HCT116 (cell line): ENCODE results near the gene C2orf76. TPM values are rescaled to one million over a fixed set of nuclear protein-coding genes. Genes with fewer than 3 reads are reported as not detected.

Source experiments
- ATAC-seq: fragments of 200-7000 bp; cut with Tn5 transposase; 2 replicates; pipeline ENCODE4 v1.9.1; 2020; ENCODE audit warnings: mild to moderate bottlenecking, moderate library complexity
- BruUV-seq: library from RNA; stranded (reverse); fragments of 400-500 nt; replicated peaks from 2 replicates; lab custom pipeline; 2021; lab: Mats Ljungman, UMichigan
- CTCF ChIA-PET: fragments of 300-600 bp; sonication (Branson Sonifier 250); formaldehyde crosslinking; loops from one replicate; lab custom pipeline; 2021; ENCODE audit warnings: antibody characterized with exemption; lab: Charles Lee
- POLR2A ChIA-PET: fragments of 300-600, 350-600 bp; sonication (Branson Sonifier 250); formaldehyde crosslinking; loops from one replicate; lab custom pipeline; 2021; ENCODE audit warnings: antibody characterized with exemption; lab: Charles Lee
- RAD21 ChIA-PET, 2 experiments: fragments of 300-600 bp; sonication (Branson Sonifier 250); formaldehyde crosslinking; loops; one replicate each; lab custom pipeline; 2023; ENCODE audit warnings: low total read pairs in 2 of 2; ENCODE audit not compliant: uncharacterized antibody in 2 of 2, unreplicated experiment in 2 of 2, low non-redundant PET in 1 of 2; lab: Charles Lee
- DNase-seq: peaks from one replicate; pipeline ENCODE4 v3.0.0-alpha.2; 2010; ENCODE audit warnings: low read depth, low spot score
- H2AFZ ChIP-seq: fragments of 200-600 bp; shearing (Covaris generic), sonication (generic); 2 replicates; pipeline ENCODE4 v1.6.1; 2017; ENCODE audit warnings: low read depth, mixed run types, mixed read lengths, antibody characterized with exemption, low read length; ENCODE audit not compliant: poor library complexity, severe bottlenecking
- H3K27ac ChIP-seq: 2 replicates; pipeline ENCODE4 v1.5.1; 2012; ENCODE audit warnings: low read depth, low read length
- H3K27me3 ChIP-seq: fragments of 200-600 bp; sonication (generic); 2 replicates; pipeline ENCODE4 v1.6.1; 2016; ENCODE audit warnings: mixed run types, low read length, mixed read lengths; ENCODE audit not compliant: insufficient read depth
- H3K36me3 ChIP-seq, 2 experiments: fragments of 200-500 bp in 1 of 2; fragments of 200-600 bp in 1 of 2; sonication (Bioruptor generic) in 1 of 2; sonication (generic) in 1 of 2; 2 replicates each; pipeline versions ENCODE4 v1.5.1 to v1.6.1; 2014 to 2016; ENCODE audit warnings: low read length in 2 of 2, inconsistent platforms in 1 of 2, mixed read lengths in 1 of 2, mixed run types in 1 of 2; ENCODE audit not compliant: insufficient read depth in 2 of 2, control insufficient read depth in 1 of 2
- H3K4me1 ChIP-seq, 2 experiments: fragments of 200-600 bp in 1 of 2; sonication (generic) in 1 of 2; 2 replicates each; pipeline versions ENCODE4 v1.5.1 to v1.6.1; 2012 to 2017; ENCODE audit warnings: low read length in 2 of 2, inconsistent platforms in 1 of 2, mild to moderate bottlenecking in 1 of 2, mixed read lengths in 1 of 2, mixed run types in 1 of 2, moderate library complexity in 1 of 2; ENCODE audit not compliant: insufficient read depth in 2 of 2, control insufficient read depth in 1 of 2
- H3K4me2 ChIP-seq: fragments of 200-600 bp; sonication (generic); 2 replicates; pipeline ENCODE4 v1.6.1; 2017; ENCODE audit warnings: mixed run types, low read length, mixed read lengths
- H3K4me3 ChIP-seq, 2 experiments: fragments of 200-600 bp in 1 of 2; sonication (generic) in 1 of 2; replicated peaks in 1 of 2; 2 replicates each; pipeline ENCODE4 v1.5.1; 2011 to 2016; ENCODE audit warnings: low read length in 2 of 2, control low read depth in 1 of 2, low read depth in 1 of 2, mild to moderate bottlenecking in 1 of 2, mixed read lengths in 1 of 2, mixed run types in 1 of 2
- H3K79me2 ChIP-seq: fragments of 200-600 bp; sonication (generic); 2 replicates; pipeline ENCODE4 v1.6.1; 2017; ENCODE audit warnings: mild to moderate bottlenecking, mixed run types, low read length, moderate library complexity, mixed read lengths; ENCODE audit not compliant: insufficient read depth
- H3K9ac ChIP-seq: fragments of 200-600 bp; sonication (generic); 2 replicates; pipeline ENCODE4 v1.6.1; 2016; ENCODE audit warnings: low read length, mixed read lengths
- H3K9me2 ChIP-seq: fragments of 200-600 bp; sonication (generic), shearing (Covaris generic); 2 replicates; pipeline ENCODE4 v1.6.1; 2017; ENCODE audit warnings: mixed run types, mild to moderate bottlenecking, moderate library complexity; ENCODE audit not compliant: insufficient read depth
- H3K9me3 ChIP-seq, 2 experiments: fragments of 200-500 bp in 1 of 2; fragments of 200-600 bp in 1 of 2; sonication (Bioruptor generic) in 1 of 2; sonication (generic) in 1 of 2; 2 replicates each; pipeline ENCODE4 v1.6.1; 2014 to 2017; ENCODE audit warnings: low read length in 2 of 2, mixed read lengths in 2 of 2, inconsistent platforms in 1 of 2, low read depth in 1 of 2, mild to moderate bottlenecking in 1 of 2, mixed run types in 1 of 2, moderate library complexity in 1 of 2; ENCODE audit not compliant: control insufficient read depth in 1 of 2, insufficient read depth in 1 of 2
- H4K20me1 ChIP-seq: fragments of 200-600 bp; sonication (generic), shearing (Covaris generic); 2 replicates; pipeline ENCODE4 v1.6.1; 2017; ENCODE audit warnings: mixed run types, mild to moderate bottlenecking, moderate library complexity; ENCODE audit not compliant: insufficient read depth
- CBX3 ChIP-seq: IDR thresholded peaks from 2 replicates; pipeline ENCODE4 v1.6.1; 2012; ENCODE audit warnings: low read depth
- CEBPB ChIP-seq: IDR thresholded peaks from 2 replicates; pipeline ENCODE4 v1.6.1; 2012; ENCODE audit warnings: low read depth
- CTCF ChIP-seq, 3 experiments: fragments of 200-600 bp in 1 of 3; sonication (generic) in 1 of 3; IDR thresholded peaks in 2 of 3; conservative IDR thresholded peaks in 1 of 3; 2 replicates each; pipeline ENCODE4 v1.5.1; 2012 to 2017; ENCODE audit warnings: low read depth in 2 of 3, low read length in 2 of 3, antibody characterized with exemption in 1 of 3, borderline replicate concordance in 1 of 3, control low read depth in 1 of 3, mild to moderate bottlenecking in 1 of 3, mixed read lengths in 1 of 3, mixed run types in 1 of 3, moderate library complexity in 1 of 3; ENCODE audit not compliant: insufficient read depth in 1 of 3
- EGR1 ChIP-seq: IDR thresholded peaks from 2 replicates; pipeline ENCODE4 v1.6.1; 2012; ENCODE audit warnings: low read depth
- EZH2 ChIP-seq: fragments of 200-600 bp; sonication (generic); IDR thresholded peaks from 2 replicates; pipeline ENCODE4 v1.6.1; 2017; ENCODE audit warnings: antibody characterized with exemption, mixed run types
- EZH2phosphoT487 ChIP-seq: fragments of 200-600 bp; IDR thresholded peaks from 2 replicates; pipeline ENCODE4 v1.6.1; 2018; ENCODE audit warnings: antibody characterized with exemption, borderline replicate concordance
- FOSL1 ChIP-seq: IDR thresholded peaks from 2 replicates; pipeline ENCODE4 v1.6.1; 2012; ENCODE audit warnings: low read depth
- JUND ChIP-seq: IDR thresholded peaks from 2 replicates; pipeline ENCODE4 v1.6.1; 2012
- POLR2A ChIP-seq: IDR thresholded peaks from 2 replicates; pipeline ENCODE4 v1.7.0; 2011; ENCODE audit warnings: borderline replicate concordance; ENCODE audit not compliant: insufficient read depth, insufficient read length; ENCODE audit errors: extremely low read depth
- POLR2AphosphoS5 ChIP-seq: IDR thresholded peaks from 2 replicates; pipeline ENCODE4 v1.6.1; 2011; ENCODE audit warnings: mild to moderate bottlenecking, low read depth, low read length, moderate library complexity
- RAD21 ChIP-seq: IDR thresholded peaks from 2 replicates; pipeline ENCODE4 v1.6.1; 2012; ENCODE audit warnings: low read depth, mild to moderate bottlenecking
- REST ChIP-seq: IDR thresholded peaks from 2 replicates; pipeline ENCODE4 v1.6.1; 2012; ENCODE audit warnings: low read depth
- SIN3A ChIP-seq: IDR thresholded peaks from 2 replicates; pipeline ENCODE4 v1.6.1; 2012; ENCODE audit warnings: low read depth
- SP1 ChIP-seq: IDR thresholded peaks from 2 replicates; pipeline ENCODE4 v1.6.1; 2012; ENCODE audit warnings: low read depth
- SRF ChIP-seq: IDR thresholded peaks from 2 replicates; pipeline ENCODE4 v1.6.1; 2012; ENCODE audit warnings: low read depth
- ZFX ChIP-seq: fragments of 450-650 bp; IDR thresholded peaks from 2 replicates; pipeline ENCODE4 v1.6.1; 2017
- ZNF274 ChIP-seq: fragments of 200-500 bp; sonication (Bioruptor generic); IDR thresholded peaks from 2 replicates; pipeline ENCODE4 v1.6.1; 2014; ENCODE audit warnings: mild to moderate bottlenecking, low read depth, low read length, inconsistent platforms
- intact Hi-C: fragments of 100-400 bp; cut with micrococcal nuclease; formaldehyde crosslinking; loops from 2 replicates; pipeline ENCODE4 v1.10.0; 2022
- total RNA-seq: library from RNA; stranded (reverse); gene quantifications from one replicate; pipeline ENCODE4 v1.2.1, GENCODE V29; 2021; ENCODE audit not compliant: unreplicated experiment

The C2orf76 gene
- total RNA-seq, 1 experiment from 2014 or later = 10.5 TPM

- H3K36me3 ChIP-seq = peaks cover 10 to 16% of the 10 kb centered on the region in 2 experiments; a peak in 3 of 4 replicates
- no TSS peak for BruUV-seq
- H3K27ac ChIP-seq = no peak overlapping the region
- peak overlapping the region; percentile 98 for H3K4me2 ChIP-seq
- peak overlapping the region; percentile 95 to 99 for H3K4me3 ChIP-seq
- intact Hi-C loops = no loop called here
- no peaks in the 10 kb centered on the region for H3K9me2 ChIP-seq
- ChIA-PET RAD21 (no interaction called here), POLR2A (no interaction called here), CTCF (no interaction called here)
- H3K4me1 ChIP-seq = peaks cover 13 to 17% of the 10 kb centered on the region in 2 experiments
- TF ChIP-seq REST (no peak), JUND (no peak), FOSL1 (no peak), CEBPB (no peak), EZH2 (no peak), POLR2A (no peak), RAD21 (no peak), EZH2phosphoT487 (no peak), CTCF (IDR thresholded peaks at IDR 0.05 in 2 of 3, conservative IDR thresholded peaks at IDR 0.05 in 1 of 3; ENCODE audit: borderline replicate concordance in 1 of 3, insufficient read depth in 1 of 3, low read depth in 2 of 3, low read length in 2 of 3) (no peak), CBX3 (no peak), SIN3A (no peak), ZFX (no peak), ZNF274 (no peak), POLR2AphosphoS5 (no peak), EGR1 (no peak), SRF (no peak), SP1 (no peak)
- DNase-seq (no peak), ATAC-seq (no peak)
- peaks cover 38% of the 10 kb centered on the region for H3K79me2 ChIP-seq
- H2AFZ ChIP-seq = no peak overlapping the region
- H3K27me3 ChIP-seq = no peaks in the 10 kb centered on the region
- no peaks in the 10 kb centered on the region for H4K20me1 ChIP-seq
- H3K9ac ChIP-seq = peak overlapping the region; percentile 79
- no peaks in the 10 kb centered on the region for H3K9me3 ChIP-seq
These were observed 1.2 kb downstream of the C2orf76 start for GRCh38 chr2:119365436-119365835.
